Neuronal stem cell (in vitro differentiated cells): ENCODE measurements around the gene APOL2. TPM values are rescaled to one million over a fixed set of nuclear protein-coding genes. Genes with fewer than 3 reads are reported as not detected.

ENCODE experiments used
- DNase-seq: peaks from one replicate; pipeline ENCODE4 v3.0.0-alpha.2; 2013; ENCODE audit warnings: low spot score
- H2AFZ ChIP-seq: one replicate; pipeline ENCODE4 v1.6.1; 2013; ENCODE audit warnings: mild to moderate bottlenecking, low read length, inconsistent platforms
- H2AK5ac ChIP-seq: 2 replicates; pipeline ENCODE4 v1.6.1; 2013; ENCODE audit warnings: low read depth, mild to moderate bottlenecking, inconsistent platforms, low read length, moderate library complexity, mixed read lengths
- H2BK120ac ChIP-seq: 2 replicates; pipeline ENCODE4 v1.6.1; 2013; ENCODE audit warnings: low read depth, mild to moderate bottlenecking, inconsistent platforms, low read length, moderate library complexity, mixed read lengths
- H2BK12ac ChIP-seq: one replicate; pipeline ENCODE4 v1.6.1; 2013; ENCODE audit warnings: low read length, inconsistent platforms
- H2BK15ac ChIP-seq: 2 replicates; pipeline ENCODE4 v1.6.1; 2013; ENCODE audit warnings: mild to moderate bottlenecking, low read length, inconsistent platforms, mixed read lengths
- H2BK5ac ChIP-seq: one replicate; pipeline ENCODE4 v1.6.1; 2013; ENCODE audit warnings: inconsistent platforms, mild to moderate bottlenecking, low read length, moderate library complexity
- H3K14ac ChIP-seq: one replicate; pipeline ENCODE4 v1.6.1; 2013; ENCODE audit warnings: low read length, inconsistent platforms
- H3K18ac ChIP-seq: 2 replicates; pipeline ENCODE4 v1.6.1; 2013; ENCODE audit warnings: low read length, inconsistent platforms
- H3K23ac ChIP-seq: 2 replicates; pipeline ENCODE4 v1.6.1; 2013; ENCODE audit warnings: low read depth, mild to moderate bottlenecking, mixed read lengths, low read length, inconsistent platforms; ENCODE audit not compliant: poor library complexity
- H3K27ac ChIP-seq: replicated peaks from 3 replicates; pipeline ENCODE4 v1.5.1; 2013; ENCODE audit warnings: low read length, inconsistent platforms
- H3K27me3 ChIP-seq, 3 experiments: 2 replicates each; pipeline ENCODE4 v1.6.1; 2013; ENCODE audit warnings: low read length in 3 of 3, mild to moderate bottlenecking in 2 of 3, inconsistent platforms in 1 of 3, low read depth in 1 of 3, mixed read lengths in 1 of 3, moderate library complexity in 1 of 3; ENCODE audit not compliant: control insufficient read depth in 3 of 3, insufficient read depth in 3 of 3
- H3K36me3 ChIP-seq, 2 donors: replicated peaks in 1 of 2; 2 replicates each; pipeline ENCODE4 v1.6.1; 2013; ENCODE audit warnings: low read length in 2 of 2; ENCODE audit not compliant: control insufficient read depth in 2 of 2, insufficient read depth in 2 of 2
- H3K4ac ChIP-seq: 2 replicates; pipeline ENCODE4 v1.6.1; 2013; ENCODE audit warnings: inconsistent platforms, mild to moderate bottlenecking, low read length, moderate library complexity
- H3K4me1 ChIP-seq, 2 donors: 1 replicate in 1 of 2; 2 replicates in 1 of 2; pipeline ENCODE4 v1.6.1; 2013; ENCODE audit warnings: low read length in 2 of 2, low read depth in 1 of 2; ENCODE audit not compliant: control insufficient read depth in 2 of 2, insufficient read depth in 1 of 2
- H3K4me2 ChIP-seq: one replicate; pipeline ENCODE4 v1.6.1; 2013; ENCODE audit warnings: mild to moderate bottlenecking, low read length, inconsistent platforms; ENCODE audit not compliant: insufficient read depth, poor library complexity, severe bottlenecking
- H3K4me3 ChIP-seq, 2 donors: 2 replicates each; pipeline ENCODE4 v1.5.1; 2013; ENCODE audit warnings: low read length in 2 of 2, mild to moderate bottlenecking in 2 of 2, inconsistent platforms in 1 of 2, moderate library complexity in 1 of 2
- H3K79me1 ChIP-seq: one replicate; pipeline ENCODE4 v1.6.1; 2013; ENCODE audit warnings: low read depth, mild to moderate bottlenecking, inconsistent platforms, low read length, moderate library complexity
- H3K9ac ChIP-seq: one replicate; pipeline ENCODE4 v1.6.1; 2013; ENCODE audit warnings: mild to moderate bottlenecking, low read depth, low read length, inconsistent platforms; ENCODE audit not compliant: poor library complexity
- H3K9me3 ChIP-seq, 2 donors: replicated peaks in 1 of 2; 2 replicates each; pipeline versions ENCODE3 to v1.6.1; 2013; ENCODE audit warnings: low read length in 2 of 2, mild to moderate bottlenecking in 2 of 2, inconsistent platforms in 1 of 2, low read depth in 1 of 2, mixed read lengths in 1 of 2, moderate library complexity in 1 of 2; ENCODE audit not compliant: control insufficient read depth in 2 of 2, insufficient read depth in 1 of 2
- H4K8ac ChIP-seq: one replicate; pipeline ENCODE4 v1.6.1; 2013; ENCODE audit warnings: low read depth, mild to moderate bottlenecking, inconsistent platforms, low read length, moderate library complexity
- H4K91ac ChIP-seq: one replicate; pipeline ENCODE4 v1.6.1; 2013; ENCODE audit warnings: low read length, low read depth, mild to moderate bottlenecking, inconsistent platforms; ENCODE audit not compliant: poor library complexity
- WGBS, 2 donors: extraction: QIAGEN DNeasy Blood & Tissue Kit; methylation state at CpG; one replicate each; pipeline ENCODE4 v1.1.7; 2013; ENCODE audit warnings: missing lambda C conversion rate in 2 of 2, mixed read lengths in 1 of 2; ENCODE audit not compliant: insufficient read length in 2 of 2, insufficient replicate concordance in 1 of 2; ENCODE audit errors: extremely low coverage in 2 of 2; 5-methylcytosine and 5-hydroxymethylcytosine counted together
- polyA plus RNA-seq, 2 experiments: library from polyadenylated mRNA; stranded (reverse); fragments of 200-250 nt; gene quantifications; one replicate each; pipeline ENCODE4 v1.2.3, GENCODE V29; 2013

Gene APOL2, protein sequence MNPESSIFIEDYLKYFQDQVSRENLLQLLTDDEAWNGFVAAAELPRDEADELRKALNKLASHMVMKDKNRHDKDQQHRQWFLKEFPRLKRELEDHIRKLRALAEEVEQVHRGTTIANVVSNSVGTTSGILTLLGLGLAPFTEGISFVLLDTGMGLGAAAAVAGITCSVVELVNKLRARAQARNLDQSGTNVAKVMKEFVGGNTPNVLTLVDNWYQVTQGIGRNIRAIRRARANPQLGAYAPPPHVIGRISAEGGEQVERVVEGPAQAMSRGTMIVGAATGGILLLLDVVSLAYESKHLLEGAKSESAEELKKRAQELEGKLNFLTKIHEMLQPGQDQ
- 4.3 TPM for polyA plus RNA-seq (2013, experiment 1 of 2)
- 4.7 TPM for polyA plus RNA-seq (2013, experiment 2 of 2)

DNA sequence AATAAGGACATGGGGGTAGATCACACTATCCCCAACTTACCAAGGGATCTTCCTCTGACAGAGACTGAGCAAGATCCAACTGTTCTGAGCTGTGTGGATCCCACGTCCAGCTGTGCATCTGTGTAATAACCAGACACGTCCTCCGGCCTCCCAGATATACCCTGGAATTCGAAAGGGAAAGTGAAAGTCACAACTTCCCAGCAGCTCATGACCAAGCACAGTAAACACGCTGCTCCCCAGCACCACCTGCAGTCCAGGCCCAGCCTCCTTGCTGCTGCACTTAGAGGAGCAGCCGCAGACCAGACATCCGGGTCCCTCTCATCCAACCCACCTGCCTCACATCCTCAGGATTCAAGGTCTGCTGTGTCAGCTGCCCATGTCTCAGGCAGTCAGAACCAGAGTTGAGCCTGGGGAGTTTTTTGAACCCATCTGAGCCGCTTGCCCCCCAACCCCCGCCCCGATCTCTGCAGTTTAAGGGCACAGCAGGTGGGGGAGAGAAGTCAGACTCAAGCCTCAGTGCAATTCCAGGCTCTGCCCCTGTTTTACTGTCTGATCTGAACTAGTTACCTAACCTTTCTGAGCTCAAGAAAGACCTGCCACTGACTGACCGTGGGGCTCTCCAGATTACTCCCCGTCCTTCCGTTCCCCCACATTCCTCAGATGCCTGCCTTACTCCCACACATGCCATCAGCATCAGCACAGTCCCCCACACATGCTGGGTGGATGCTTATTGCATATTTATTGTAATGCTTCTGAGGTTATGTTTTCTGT lies at the start of gene APOL2:
APOL2 (minus strand) TSS at position 127 of the 771 bp plus-strand sequence. CDS start 6,365 bp downstream, outside the sequence.
- H3K9me3 ChIP-seq = peaks cover 0 to 13% of the 10 kb centered on the region in 2 donors
- no peak within 1 kb of the TSS for H3K27ac ChIP-seq
- no peak within 1 kb of the TSS for H3K14ac ChIP-seq
- peaks cover 10% of the 10 kb centered on the region in 2 donors for H3K4me1 ChIP-seq
- H3K18ac ChIP-seq = peak within 1 kb of the TSS; percentile 45
- no peak within 1 kb of the TSS for H2BK5ac ChIP-seq
- H4K8ac ChIP-seq = no peak within 1 kb of the TSS
- peak within 1 kb of the TSS in 1 of 2 donors; percentile 83 for H3K4me3 ChIP-seq
- no CpG with 5 or more reads among the region's 13 CpGs for WGBS, 2 donors
- no peak within 1 kb of the TSS for H3K23ac ChIP-seq
- H2BK120ac ChIP-seq = no peak within 1 kb of the TSS
- H3K36me3 ChIP-seq = peaks cover 0 to 13% of the 10 kb centered on the region in 2 donors
- no peak within 1 kb of the TSS for H3K4ac ChIP-seq
- H3K27me3 ChIP-seq = no peaks in the 10 kb centered on the region
- peak; percentile 40 for DNase-seq
- no peaks in the 10 kb centered on the region for H3K79me1 ChIP-seq
- H4K91ac ChIP-seq = no peak within 1 kb of the TSS
- no peak within 1 kb of the TSS for H2BK15ac ChIP-seq
- H2AFZ ChIP-seq = peak within 1 kb of the TSS; percentile 95
- no peak within 1 kb of the TSS for H2AK5ac ChIP-seq
- H3K9ac ChIP-seq = no peak within 1 kb of the TSS
- no peak within 1 kb of the TSS for H2BK12ac ChIP-seq
- H3K4me2 ChIP-seq = peak within 1 kb of the TSS; percentile 58

DNA sequence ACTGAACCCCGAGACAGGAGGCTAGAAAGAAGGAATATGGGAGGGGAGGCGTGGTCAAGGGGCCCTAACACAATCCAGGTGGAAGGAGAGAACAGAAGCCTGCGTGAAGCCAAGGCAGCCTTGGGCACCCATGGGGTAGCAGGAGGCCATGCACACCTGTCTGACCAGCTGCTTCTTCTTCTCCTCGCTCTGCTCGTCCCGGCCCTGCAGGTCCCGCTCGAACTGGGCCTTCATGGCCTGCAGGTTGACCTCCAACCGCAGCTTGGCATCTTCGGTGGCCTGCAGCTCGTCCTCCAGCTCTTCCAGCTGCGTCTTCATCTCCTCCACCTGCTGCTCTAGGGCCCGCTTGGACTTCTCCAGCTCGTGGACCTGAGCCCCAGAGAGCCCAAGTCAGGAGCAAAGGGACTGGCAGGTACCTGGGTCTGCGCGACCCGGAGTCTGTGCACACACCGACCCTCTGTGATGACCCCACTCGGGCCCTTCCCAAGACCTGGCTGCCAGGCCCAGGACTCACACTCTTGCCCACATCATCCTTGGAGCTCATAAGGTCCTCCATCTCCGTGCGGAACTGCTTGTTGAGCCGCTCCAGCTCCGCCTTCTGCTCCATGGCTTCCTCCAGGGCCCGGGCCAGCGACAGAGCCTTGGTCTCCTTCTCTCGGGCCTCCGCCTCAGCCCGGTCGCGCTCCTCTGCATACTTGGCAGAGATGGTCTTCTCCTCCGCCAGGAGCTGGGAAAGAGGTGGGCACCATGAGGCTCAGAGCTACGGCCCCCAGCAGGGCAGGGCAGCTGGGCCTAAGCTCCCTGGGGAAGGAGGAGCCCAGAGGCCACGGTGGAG lies 49.5 kb upstream of the APOL2 start:
- Histone ChIP-seq H3K4ac (no peak overlapping the region), H2BK15ac (no peak overlapping the region), H2AK5ac (no peak overlapping the region), H3K18ac (no peak overlapping the region), H2AFZ (no peak overlapping the region), H2BK120ac (no peak overlapping the region), H3K4me1 (peaks cover 0 to 3% of the 10 kb centered on the region in 2 donors), H3K4me3 (no peak overlapping the region), H3K27me3 (no peaks in the 10 kb centered on the region), H2BK12ac (no peak overlapping the region), H2BK5ac (no peak overlapping the region), H3K23ac (no peak overlapping the region), H3K27ac (no peak overlapping the region), H3K36me3 (peaks cover 77 to 85% of the 10 kb centered on the region in 2 donors), H3K4me2 (no peak overlapping the region), H3K9ac (no peak overlapping the region), H4K8ac (no peak overlapping the region), H3K79me1 (peaks cover 1% of the 10 kb centered on the region), H3K14ac (no peak overlapping the region), H3K9me3 (peaks cover 0 to 24% of the 10 kb centered on the region in 2 donors), H4K91ac (no peak overlapping the region)
- no CpG with 5 or more reads among the region's 33 CpGs for WGBS, 2 donors
- DNase-seq = no peak

DNA sequence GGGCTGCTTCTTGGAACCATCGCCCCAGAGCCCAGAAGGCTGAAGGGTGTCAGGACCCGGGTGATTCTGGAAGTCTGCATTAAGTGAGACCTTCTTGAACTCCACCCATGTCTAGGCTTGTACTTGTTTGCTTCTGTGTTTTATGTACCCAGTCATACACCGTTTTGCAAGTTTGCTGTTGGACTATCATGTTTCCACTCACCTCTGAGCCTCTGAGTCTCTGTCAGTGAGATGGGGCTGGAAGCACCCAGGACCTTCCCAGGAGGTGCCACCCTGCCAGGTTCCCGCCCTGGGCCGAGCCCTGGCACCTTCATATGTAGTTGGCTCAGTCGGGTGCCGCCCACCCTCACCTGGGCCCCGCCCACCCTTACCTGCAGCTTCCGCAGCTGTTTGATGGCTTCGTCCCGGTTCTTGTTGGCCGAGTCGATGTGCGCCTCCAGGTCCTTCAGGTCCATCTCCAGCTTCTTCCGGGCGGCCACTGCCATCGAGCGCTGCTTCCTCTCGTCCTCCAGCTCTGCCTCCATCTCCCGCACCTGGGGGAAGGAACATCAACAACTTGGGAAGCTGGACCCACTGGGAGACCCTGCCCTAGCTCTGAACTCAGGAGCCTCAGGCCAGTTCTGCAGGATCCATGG lies 48.7 kb upstream of the APOL2 start:
- H2BK12ac ChIP-seq = no peak overlapping the region
- H2BK120ac ChIP-seq = no peak overlapping the region
- peaks cover 0 to 3% of the 10 kb centered on the region in 2 donors for H3K4me1 ChIP-seq
- H3K14ac ChIP-seq = no peak overlapping the region
- no peak for DNase-seq
- H2BK15ac ChIP-seq = no peak overlapping the region
- peaks cover 0 to 21% of the 10 kb centered on the region in 2 donors for H3K9me3 ChIP-seq
- peaks cover 73 to 83% of the 10 kb centered on the region in 2 donors for H3K36me3 ChIP-seq
- no peak overlapping the region for H3K23ac ChIP-seq
- no peaks in the 10 kb centered on the region for H3K79me1 ChIP-seq
- H3K4me2 ChIP-seq = no peak overlapping the region
- H2AK5ac ChIP-seq = no peak overlapping the region
- no peak overlapping the region for H3K4me3 ChIP-seq
- H3K27me3 ChIP-seq = no peaks in the 10 kb centered on the region
- H4K91ac ChIP-seq = no peak overlapping the region
- H3K27ac ChIP-seq = no peak overlapping the region
- no peak overlapping the region for H4K8ac ChIP-seq
- H3K9ac ChIP-seq = no peak overlapping the region
- no peak overlapping the region for H3K4ac ChIP-seq
- H2AFZ ChIP-seq = no peak overlapping the region
- no CpG with 5 or more reads among the region's 20 CpGs for WGBS, 2 donors
- no peak overlapping the region for H2BK5ac ChIP-seq
- H3K18ac ChIP-seq = no peak overlapping the region
